PFSK-1 (cell line): ENCODE data around the gene SEC14L3.

Source experiments
- FOXP2 ChIP-seq: optimal IDR thresholded peaks from 2 replicates; pipeline ENCODE3; 2011; ENCODE audit warnings: borderline replicate concordance, control low read depth, inconsistent platforms; ENCODE audit not compliant: insufficient read depth; ENCODE audit errors: extremely low read length, extremely low read depth
- POLR2AphosphoS5 ChIP-seq: IDR thresholded peaks from 2 replicates; pipeline ENCODE4 v1.6.1; 2012; ENCODE audit warnings: low read depth, mild to moderate bottlenecking, control low read depth, low read length, moderate library complexity
- REST ChIP-seq, 2 experiments: IDR thresholded peaks; 2 replicates each; pipeline versions ENCODE4 v1.6.1 to v1.8.0; 2011 to 2012; ENCODE audit warnings: low read depth in 2 of 2, low read length in 2 of 2, control low read depth in 1 of 2, inconsistent platforms in 1 of 2, mild to moderate bottlenecking in 1 of 2, moderate library complexity in 1 of 2; ENCODE audit not compliant: insufficient read depth in 1 of 2
- SIN3A ChIP-seq: IDR thresholded peaks from 2 replicates; pipeline ENCODE4 v1.6.1; 2012; ENCODE audit warnings: mild to moderate bottlenecking, low read length, moderate library complexity, borderline replicate concordance; ENCODE audit not compliant: insufficient read depth
- TAF1 ChIP-seq: IDR thresholded peaks from 2 replicates; pipeline ENCODE4 v1.6.1; 2012; ENCODE audit warnings: low read length, control low read depth, borderline replicate concordance; ENCODE audit not compliant: insufficient read depth

Gene SEC14L3

GRCh38 chr22:30459181-30460052 is 12.4 kb downstream of the SEC14L3 start:
- TF ChIP-seq REST (IDR thresholded peaks at IDR 0.05; ENCODE audit: insufficient read depth in 1 of 2, low read depth in 2 of 2, low read length in 2 of 2), result peak; percentile 84 to 95
- TF ChIP-seq TAF1, result no peak

GRCh38 chr22:30457981-30458380 is 13.8 kb downstream of the SEC14L3 start:
- TF ChIP-seq TAF1 (no peak), REST (IDR thresholded peaks at IDR 0.05; ENCODE audit: insufficient read depth in 1 of 2, low read depth in 2 of 2, low read length in 2 of 2) (no peak), SIN3A (no peak), FOXP2 (no peak), POLR2AphosphoS5 (no peak)

GRCh38 chr22:30455075-30455840 is 16.6 kb downstream of the SEC14L3 start:
- TF ChIP-seq FOXP2 (no peak), SIN3A (no peak), TAF1 (no peak), POLR2AphosphoS5 (no peak), REST (IDR thresholded peaks at IDR 0.05; ENCODE audit: insufficient read depth in 1 of 2, low read depth in 2 of 2, low read length in 2 of 2) (no peak)

- no peak for TF ChIP-seq SIN3A
- TF ChIP-seq TAF1, result no peak
- TF ChIP-seq FOXP2, result no peak
- no peak for TF ChIP-seq REST (IDR thresholded peaks at IDR 0.05; ENCODE audit: insufficient read depth in 1 of 2, low read depth in 2 of 2, low read length in 2 of 2)
- TF ChIP-seq POLR2AphosphoS5, result no peak
Measured at GRCh38 chr22:30453731-30454510, 17.9 kb downstream of the SEC14L3 start.
